Esophagus muscularis mucosa (tissue), 3 donors: ENCODE measurements around the gene REM1.

Experiments
- CTCF ChIP-seq, 3 experiments: fragments of 200-600 bp in 2 of 3; fragments of 450-650 bp in 1 of 3; sonication (generic) in 2 of 3; IDR thresholded peaks; one replicate each; pipeline ENCODE4 v1.5.1; 2017 to 2019; ENCODE audit warnings: antibody characterized with exemption in 3 of 3, mild to moderate bottlenecking in 2 of 3, moderate library complexity in 1 of 3
- EP300 ChIP-seq: sonication (generic); formaldehyde crosslinking; IDR thresholded peaks from one replicate; pipeline ENCODE4 v1.6.1; 2017; ENCODE audit warnings: antibody characterized with exemption

- TF ChIP-seq CTCF (IDR thresholded peaks at IDR 0.05) (no peak), EP300 (no peak)
Observed at GRCh38 chr20:31476294-31476585, 1.2 kb downstream of the REM1 start.
